ENCODE results near the gene CAMK2G.
A peak's percentile ranks its signal among the peaks of the same experiment; 100 is the strongest.
"Not testable (repeated sequence)": the region's sequence is repeated elsewhere in the genome, so short reads cannot be mapped to it uniquely, and the experiment has no call there.

Gene CAMK2G

DNA sequence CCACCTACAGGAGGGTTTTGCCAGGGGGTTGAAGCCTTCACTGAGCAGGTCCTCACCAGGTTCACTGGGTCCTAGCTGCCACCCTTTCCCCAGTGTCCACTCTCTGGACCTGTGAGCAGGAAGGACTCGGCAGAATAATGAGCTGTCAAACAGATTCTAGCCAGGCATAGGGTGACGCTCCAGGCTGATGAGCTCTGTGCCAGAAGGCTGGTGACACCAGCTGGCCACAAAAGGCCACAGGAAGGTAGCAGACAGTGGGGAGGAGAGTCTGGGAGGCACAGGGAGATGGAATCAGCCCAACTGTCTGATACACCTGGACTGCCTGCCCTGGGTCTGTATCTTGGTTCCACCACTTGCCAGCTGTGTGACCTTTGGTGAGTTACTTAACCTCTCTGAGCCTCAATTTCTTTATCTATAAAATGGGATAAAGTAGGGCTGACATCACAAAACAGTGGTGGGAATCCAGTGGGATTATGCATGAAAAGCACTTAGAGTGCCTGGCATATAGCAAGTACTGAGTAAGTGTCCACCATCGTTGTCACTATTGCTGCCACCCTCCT, 36.3 kb downstream of the CAMK2G start:
- no peak for DNase-seq

DNA sequence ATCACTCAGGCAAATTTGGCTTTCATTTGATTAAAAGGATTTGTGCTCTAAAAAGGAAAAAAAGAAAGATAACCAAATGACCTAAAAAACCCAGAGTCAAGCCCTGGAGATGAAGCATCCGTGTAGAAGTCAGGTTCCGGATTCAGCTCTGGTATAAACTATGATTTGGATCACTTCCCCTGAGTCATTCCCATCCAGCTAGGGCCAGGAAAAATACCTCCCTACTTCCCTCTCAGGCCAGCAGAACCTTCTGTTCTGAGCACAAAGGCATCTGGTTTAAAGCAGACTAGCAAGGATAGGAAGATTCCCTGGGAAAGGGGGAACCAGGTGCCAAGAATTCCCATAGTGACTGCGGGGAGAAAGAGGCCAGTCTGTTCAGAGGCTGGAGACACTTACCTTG, 37.3 kb downstream of the CAMK2G start:
- peak; percentile 41 for DNase-seq

DNA sequence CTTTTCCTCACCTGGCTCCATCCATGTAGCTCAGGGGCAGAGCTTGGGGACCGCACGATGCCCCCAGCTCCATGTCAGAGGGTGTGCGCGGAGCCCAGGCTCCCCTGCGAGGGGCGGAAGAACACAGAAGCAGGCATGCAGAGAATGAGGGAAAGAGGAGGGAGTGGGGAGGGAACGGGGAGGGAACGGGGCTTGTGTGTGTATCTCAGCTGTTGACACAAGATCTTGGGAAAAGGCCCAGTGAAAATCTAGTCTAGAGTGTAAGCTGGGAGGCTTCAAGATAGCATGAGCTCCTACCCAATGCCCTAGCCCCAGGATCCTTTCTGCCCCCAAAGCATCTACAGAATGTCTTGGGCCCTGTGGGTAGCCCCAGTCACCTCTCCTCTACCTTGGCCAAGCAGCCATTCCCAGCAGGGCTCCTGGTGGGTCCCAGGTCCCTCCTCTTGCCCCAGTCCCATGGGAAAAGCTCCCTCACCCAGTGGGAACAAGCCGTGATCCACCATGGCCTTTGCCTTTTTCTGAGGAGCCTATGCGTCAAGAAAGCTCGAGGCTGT, 37.9 kb downstream of the CAMK2G start:
- no peak for DNase-seq

DNA sequence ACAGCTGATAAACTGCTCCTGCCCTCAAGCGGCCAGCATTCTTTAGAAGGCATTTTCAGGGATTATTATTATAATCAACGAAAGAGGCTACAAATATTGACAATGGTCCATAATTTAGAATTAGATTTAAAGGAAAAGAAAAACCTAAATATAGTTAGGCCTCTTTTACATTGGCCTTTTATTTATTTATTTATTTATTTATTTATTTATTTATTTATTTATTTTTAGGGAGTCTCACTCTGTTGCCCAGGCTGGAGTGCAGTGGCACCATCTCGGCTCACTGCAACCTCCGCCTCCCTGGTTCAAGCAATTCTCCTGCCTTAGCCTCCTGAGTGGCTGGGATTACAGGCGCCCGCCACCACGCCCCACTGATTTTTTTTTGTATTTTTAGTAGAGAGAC, 45.3 kb downstream of the CAMK2G start:
- DNase-seq: not testable (repeated sequence)

DNA sequence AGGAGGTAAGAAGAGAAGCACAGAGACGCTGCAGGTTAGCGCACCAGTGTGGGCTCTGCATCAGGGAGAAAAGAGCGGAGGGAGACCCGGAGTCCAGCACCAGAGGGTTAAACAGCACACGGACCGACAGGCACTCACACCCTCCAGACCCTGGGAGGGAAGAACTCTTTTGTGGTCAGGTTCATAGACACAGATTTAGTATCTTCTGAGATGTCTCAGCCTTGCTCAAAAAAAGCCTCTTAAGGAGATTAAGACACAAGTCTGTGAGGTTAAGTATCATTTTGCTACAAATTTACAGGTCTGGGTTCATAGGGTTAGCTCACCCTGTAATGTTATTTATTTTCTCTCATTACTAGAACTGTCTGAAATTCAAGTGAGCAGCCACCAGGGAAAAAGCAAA, 46.2 kb downstream of the CAMK2G start:
- no peak for DNase-seq

DNA sequence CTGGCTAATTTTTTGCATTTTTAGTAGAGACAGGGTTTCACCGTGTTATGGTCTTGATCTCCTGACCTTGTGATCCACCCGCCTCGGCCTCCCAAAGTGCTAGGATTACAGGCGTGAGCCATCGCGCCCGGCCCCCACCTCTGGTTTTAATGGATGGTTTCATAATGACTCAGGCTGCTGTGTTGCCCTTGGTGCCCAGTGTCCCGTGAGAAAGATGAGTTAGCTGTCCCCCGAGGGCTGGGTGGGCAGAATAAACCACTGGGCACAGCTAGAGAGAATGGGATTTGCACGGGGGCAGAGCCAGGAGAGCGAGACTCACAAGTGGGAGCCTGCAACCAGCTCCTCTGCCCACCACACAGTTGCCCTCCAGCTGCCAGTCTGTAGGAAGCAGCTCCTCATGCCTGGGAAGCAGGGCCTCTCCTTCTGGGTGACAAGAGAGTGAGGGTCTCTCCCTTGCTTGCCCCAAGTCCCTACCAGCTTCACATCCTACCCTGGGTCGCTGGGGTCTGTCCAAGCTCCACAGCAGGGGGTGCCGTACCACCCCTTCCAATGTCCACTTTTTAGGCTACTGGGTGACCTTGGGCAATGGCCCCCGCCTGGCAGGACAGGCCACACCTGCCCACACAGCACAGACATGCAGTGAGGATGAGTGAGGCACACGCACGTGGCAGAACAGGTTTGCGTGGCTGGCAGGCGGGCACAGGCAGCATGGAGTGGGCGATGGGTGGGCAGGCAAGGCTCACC, 46.8 kb downstream of the CAMK2G start:
- peak; percentile 86 for DNase-seq

DNA sequence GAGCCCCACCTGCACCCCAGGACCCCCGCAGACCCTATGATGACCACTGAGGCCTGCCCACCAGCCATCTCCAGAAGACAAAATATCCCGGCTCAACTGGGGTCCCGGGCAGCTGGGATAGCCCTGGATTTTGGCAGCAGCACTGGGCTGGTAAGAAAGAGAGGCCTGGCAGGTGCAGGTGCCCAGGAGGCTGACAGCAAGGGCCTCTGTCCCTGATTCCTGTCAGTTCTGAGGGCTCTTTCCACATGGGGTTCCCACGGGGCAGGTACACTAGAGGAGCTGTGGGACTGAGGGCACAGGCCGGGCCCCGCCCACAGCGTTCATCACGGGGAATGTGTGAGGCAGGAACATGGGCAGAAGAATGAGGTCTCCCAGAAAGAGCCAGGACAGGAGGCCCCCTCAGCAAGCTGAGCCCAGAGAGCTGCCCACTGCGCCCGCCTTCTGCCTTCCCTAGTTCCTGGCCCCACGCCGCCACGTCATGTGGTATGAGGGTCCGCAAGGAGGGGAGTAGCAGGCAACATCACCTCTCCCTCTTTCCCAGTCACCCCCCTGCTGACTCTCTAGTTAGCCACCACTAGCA, 50.1 kb downstream of the CAMK2G start:
- DNase-seq: no peak

DNA sequence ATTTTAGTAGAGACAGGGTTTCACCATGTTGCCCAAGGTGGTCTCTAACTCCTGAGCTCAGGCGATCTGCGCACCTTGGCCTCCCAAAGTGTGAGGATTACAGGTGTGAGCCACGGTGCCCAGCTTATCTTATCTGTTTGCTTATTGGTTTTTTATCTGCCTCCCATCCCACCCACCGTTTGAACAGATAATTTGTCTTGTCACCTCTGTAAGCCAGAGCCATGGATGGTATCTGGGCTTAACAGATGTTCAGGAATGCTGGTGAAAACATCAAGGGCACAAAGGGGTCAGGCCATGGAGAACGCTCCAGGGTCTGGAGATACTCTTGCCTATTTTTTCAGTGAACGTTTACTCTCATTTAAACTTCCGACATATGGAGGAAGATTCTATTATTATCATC, 51.0 kb downstream of the CAMK2G start:
- DNase-seq: no peak

DNA sequence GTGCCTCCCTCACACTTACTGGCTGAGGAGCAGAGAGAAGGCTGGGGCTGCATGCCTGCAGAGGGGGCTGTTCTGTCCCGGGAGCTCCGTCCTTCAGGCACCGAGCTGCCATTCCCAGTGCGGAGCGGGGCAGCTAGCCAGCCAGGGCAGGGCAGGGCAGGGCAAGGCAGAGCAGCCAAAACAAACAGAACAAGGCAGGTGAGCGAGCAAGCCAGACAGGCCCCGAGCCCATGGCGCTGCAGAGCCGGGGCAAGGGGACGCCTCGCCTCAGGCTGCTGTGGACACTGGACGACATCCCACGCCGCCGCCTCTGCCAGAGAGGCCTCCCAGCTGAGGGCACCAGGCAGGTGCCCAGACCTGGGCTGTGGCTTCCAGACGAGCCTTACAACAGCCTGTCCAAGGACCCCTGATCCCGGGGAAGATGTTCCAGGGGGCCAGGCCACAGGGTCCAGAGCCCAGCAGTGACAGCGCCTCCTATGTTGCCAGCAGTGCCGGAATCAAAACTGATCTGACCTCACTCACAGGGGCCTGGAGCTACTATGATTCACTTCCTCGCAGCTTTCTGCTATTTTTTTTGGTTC, 54.8 kb downstream of the CAMK2G start:
- DNase-seq: peak; percentile 44

DNA sequence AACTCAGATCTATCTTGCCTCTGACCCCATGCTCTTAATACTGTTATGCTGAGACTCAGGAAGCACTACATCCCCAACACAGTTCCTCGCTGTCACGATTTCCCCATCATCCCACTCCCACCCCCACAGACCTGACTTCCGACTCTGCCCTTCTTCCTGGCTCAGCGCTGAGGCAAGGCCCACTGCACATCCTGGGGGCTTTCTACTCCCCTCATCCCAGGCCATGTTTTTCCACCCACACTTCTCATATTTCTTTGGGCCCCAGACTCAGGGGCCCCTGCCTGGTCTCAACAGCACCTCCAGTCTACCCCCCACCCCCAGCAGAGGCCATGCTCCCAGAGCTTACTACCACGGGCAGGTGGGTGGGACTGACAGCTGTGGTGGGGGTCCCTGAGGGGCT, 55.3 kb downstream of the CAMK2G start:
- DNase-seq: no peak

DNA sequence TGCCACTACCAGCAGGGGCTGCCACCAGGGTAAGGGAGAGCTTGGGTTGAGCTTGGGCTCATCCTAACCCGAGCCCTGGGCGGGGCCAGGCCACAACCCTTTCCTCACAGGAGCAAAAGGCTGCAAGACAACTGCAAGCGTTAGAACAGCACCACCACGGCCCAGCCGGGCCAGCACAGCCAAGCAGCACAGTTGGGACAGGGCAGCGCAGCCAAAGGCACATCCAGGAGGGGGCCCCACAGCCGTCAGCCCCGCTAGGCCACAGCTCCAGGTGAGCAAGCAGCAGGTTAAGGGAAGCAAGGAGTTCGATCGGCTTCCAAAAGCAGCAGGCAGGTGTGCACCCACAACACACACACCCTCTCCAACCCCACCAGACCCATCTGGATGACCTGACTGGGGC, 56.0 kb downstream of the CAMK2G start:
- no peak for DNase-seq

DNA sequence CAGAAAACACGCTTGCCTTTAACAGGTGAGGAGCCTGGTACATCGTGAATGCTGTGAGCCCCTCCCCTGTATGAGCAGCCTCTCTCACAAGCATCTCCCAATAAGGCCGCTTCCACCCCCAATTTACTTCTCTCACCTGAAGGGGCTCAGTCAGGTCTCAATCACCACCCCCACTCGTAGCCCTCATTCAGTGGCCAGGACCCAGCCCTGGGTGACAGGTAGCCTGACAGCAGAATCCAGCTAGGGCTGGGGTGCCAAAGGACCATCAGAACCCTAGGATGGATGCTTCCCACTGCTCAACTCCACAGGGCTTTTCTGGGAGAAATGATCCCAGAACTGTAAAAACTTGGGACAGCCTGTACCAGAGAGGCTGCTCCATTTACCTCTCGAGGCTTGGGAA, 56.5 kb downstream of the CAMK2G start:
- no peak for DNase-seq

DNA sequence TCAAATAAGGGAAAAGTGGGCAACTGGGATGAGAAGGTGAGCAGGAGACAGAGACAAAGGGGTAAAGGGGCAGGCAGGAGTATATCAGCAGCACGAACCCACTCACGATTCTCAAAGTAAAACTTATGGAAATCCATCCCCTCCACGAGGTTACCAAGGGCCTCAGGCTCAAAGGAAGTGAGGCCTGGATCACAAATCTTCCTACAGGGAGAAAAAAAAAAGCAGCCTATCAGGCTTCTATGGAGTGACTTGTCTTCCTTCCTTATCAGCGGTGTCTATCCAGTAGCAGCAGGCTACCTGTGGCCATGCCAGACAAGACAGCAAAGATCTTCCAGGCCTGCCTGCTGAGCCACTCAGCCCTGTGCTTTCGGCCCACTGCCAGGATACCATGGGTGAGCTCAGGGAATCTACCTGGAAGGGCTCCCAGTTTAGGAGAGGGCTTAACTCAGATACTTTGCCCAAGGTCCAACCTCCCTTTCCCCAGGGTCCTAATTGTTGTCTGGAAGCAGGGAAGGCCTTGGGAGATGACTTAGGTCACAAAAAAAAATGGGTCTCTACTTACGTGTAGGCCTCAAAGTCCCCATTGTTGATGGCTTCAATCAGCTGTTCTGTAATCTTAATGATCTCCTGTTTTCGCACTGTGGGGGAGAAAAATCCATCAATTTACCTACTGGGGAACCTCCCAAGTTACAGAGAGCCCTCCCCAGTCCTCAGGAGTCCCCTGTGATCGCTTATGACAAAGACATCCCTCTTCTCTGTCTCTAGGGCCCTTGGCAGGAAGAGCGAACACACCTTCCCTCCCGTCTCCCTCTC, 57.2 kb downstream of the CAMK2G start:
- DNase-seq: no peak

DNA sequence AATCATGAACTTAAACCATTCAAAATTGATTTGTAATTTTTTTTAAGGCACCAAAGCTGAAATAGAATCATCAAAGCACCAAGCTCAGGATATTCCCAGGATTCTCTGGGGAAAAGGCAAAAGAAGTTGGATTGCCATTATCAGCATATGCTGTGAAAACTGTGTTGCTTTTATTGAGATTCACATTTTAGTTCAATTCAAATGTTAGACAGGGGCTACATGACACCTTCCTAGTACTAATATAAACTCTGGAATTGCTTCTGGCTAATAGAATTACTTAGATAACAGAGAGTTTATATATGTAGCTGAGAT, 58.7 kb downstream of the CAMK2G start:
- no peak for DNase-seq

DNA sequence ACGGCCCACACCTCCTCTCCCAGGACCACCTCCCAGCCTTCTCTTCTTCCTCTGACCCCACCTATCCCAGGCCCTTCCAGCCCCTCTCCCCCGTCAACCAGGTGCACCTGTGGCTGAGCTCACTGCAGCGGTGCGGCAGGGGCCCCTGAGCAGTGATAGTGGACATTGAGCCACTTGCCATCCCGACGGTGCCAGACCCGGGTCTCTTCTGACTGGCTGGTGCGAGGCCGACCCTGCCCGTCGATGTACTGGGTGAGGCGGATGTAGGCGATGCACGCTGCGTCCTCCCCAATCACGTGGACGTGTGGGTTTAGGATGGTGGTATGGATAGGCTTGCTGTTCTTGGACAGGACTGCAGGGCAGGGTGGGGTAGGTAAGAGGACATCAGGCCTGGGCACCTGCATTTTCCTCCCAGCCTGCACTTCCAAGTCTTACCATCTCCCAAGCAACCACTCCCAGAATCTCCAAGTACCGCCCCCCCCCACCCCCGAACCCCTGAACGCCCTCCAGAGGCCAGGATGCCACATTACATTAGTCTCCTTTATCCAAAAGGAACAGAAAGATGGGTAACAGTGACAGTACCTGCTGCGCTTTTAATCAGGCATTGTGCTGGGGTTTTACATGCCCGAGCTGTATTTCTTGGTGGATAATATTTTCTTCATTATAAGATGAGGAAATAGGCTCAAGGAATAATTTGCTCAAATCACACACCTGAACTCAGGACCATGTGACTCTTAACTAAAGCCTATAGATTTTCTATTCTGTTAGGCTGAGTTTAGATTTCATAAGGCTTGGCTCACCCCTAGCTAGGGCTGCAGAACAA, 59.2 kb downstream of the CAMK2G start:
- DNase-seq: peak; percentile 26

DNA sequence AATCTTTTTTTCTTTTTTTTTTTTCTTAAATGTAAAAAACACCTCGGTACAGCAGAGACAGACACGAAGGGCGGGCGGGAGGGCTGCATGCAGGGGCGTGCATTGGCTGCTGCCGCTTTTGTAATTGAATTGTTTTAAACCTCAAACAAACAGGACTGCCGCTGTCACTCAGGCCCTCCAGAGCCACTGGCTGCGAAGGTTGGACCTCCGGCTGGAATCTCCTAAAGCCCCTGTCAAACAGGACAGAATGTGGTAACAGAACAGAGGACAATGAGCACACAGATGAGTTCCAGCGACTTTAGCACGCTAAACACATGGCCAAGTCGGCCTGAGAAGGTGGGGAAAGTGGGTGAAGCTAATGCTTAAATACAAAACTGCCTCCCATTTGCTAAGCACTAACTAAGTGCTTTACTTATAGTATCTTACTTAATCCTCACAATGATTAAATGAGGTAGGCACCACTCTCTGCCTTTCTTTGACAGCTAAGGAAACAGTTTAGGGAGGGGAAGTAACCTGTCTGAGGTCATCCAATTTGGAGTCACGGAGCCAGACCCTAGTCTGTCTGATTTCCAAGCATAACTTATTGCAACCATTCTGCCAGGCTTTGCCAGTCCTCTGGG, 60.0 kb downstream of the CAMK2G start:
- no peak for DNase-seq

DNA sequence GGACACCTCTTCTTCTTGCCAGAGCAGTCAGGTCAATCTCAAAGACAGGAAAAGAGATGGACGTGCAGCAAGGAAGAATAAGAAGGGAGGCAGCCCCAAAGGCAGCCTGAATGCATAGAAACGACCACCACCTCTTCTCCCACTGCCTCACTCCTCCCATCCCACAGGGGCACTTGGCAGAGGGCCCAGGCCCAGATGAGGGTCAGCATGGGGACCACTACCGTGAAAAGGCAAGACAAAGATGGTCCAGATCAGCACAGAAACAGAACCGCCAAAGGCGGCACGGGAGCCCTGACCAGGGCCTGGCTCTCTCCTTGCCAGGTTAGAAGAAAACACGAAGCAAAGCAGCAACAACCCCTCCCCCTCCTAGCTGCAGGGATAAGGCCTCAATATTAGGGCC, 61.0 kb downstream of the CAMK2G start:
- no peak for DNase-seq

DNA sequence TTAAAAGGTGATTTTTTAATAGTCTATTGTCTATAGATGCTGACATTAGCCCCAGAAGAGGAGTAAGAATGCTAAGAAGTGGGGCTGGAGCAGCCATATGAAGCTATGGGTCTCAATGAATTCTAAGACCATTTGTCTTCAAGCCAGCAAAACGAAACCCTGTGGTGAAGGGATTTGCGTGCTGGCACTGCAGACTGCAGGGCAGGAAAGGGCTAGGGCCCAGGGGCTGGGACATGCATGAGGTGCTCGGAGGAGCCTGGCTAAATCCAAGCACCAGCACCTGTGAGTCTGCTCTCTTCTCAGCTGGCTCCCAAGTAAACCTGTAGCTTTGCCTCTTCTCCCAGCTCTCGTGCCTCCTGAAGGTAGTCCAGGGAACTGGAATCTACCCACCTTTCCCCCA, 61.7 kb downstream of the CAMK2G start:
- DNase-seq: no peak

DNA sequence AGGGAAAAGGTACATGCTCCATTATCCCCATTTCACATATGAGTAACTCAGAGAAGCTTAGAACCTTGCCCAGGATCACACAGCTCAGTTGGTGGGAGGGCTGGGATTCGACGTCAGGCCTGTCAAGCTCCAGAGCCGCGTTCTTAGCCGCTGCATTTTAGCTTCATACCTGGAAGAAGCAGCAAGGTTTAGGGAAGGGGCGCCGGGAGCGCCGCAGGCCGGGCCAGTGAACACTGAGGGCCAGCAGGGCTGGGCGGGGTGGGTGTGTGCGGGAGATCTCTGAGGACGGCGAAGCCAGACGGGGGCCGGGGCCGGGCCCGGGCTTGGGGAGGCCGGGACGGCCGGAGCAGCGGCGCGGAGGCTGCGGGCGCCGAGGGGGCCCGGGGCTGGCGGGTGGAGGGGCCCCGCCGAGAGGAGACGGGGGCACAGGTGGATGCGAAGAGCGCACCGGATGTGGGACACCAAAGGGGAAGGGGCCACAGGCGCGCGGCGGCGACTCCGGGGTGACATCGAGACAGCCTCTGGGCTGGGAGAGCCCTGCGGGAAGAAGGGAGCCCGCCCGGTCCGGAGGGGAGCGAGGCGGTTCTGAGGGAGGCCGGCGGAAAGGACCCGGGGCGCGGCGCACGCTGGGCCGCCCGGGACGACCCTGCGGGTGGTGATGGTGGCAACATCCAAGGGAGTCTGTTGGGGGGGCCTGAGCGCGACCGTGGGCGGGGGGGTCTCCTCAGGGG, 63.5 kb downstream of the CAMK2G start:
- peak; percentile 21 for DNase-seq

DNA sequence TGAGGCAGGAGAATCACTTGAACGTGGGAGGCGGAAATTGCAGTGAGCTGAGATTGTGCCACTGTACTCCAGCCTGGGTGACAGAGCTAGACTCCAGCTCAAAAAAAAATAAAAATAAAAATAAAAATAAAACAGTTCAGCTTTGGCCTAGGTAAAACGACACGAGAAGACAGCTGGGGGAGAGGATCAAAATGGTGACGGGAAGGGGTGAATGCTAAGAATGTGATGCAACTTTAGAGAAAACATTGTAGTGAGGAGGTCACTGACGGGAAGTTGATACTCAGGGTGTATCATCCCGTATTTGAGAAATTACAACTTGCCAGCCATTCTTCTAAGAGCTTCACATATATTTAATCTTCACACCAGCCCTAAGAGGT, 64.0 kb downstream of the CAMK2G start:
- no peak for DNase-seq

Data from EL (cell line).